Smooth muscle cell (in vitro differentiated cells): ENCODE results near the gene OAS3. TPM values are rescaled to one million over a fixed set of nuclear protein-coding genes. Genes with fewer than 3 reads are reported as not detected.

Experiments used
- DNase-seq: peaks from one replicate; lab custom pipeline; 2025; ENCODE audit not compliant: unreplicated experiment; lab: John Stamatoyannopoulos, UW
- H2AFZ ChIP-seq: fragments of 200-600 bp; sonication (generic); 2 replicates; pipeline ENCODE4 v1.6.0; 2016; ENCODE audit warnings: antibody characterized with exemption, low read depth, mild to moderate bottlenecking
- H3F3A ChIP-seq: fragments of 200-600 bp; sonication (generic); 2 replicates; pipeline ENCODE4 v1.6.0; 2017; ENCODE audit warnings: antibody characterized with exemption, low read depth
- H3K27ac ChIP-seq: fragments of 200-600 bp; sonication (generic); 2 replicates; pipeline ENCODE4 v1.5.1; 2016; ENCODE audit warnings: low read depth, mild to moderate bottlenecking
- H3K27me3 ChIP-seq: fragments of 200-600 bp; sonication (generic); 2 replicates; pipeline ENCODE4 v1.6.1; 2016; ENCODE audit warnings: low read depth, mild to moderate bottlenecking
- H3K36me3 ChIP-seq: fragments of 200-600 bp; sonication (generic); 2 replicates; pipeline ENCODE4 v1.5.1; 2016; ENCODE audit warnings: low read depth
- H3K4me1 ChIP-seq: fragments of 200-600 bp; sonication (generic); 2 replicates; pipeline ENCODE4 v1.5.1; 2016; ENCODE audit warnings: low read depth
- H3K4me2 ChIP-seq: fragments of 200-600 bp; sonication (generic); 2 replicates; pipeline ENCODE4 v1.6.0; 2016; ENCODE audit warnings: mild to moderate bottlenecking
- H3K4me3 ChIP-seq: fragments of 200-600 bp; sonication (generic); 2 replicates; pipeline ENCODE4 v1.5.1; 2016; ENCODE audit warnings: mild to moderate bottlenecking
- H3K79me2 ChIP-seq: fragments of 200-600 bp; sonication (generic); 2 replicates; pipeline ENCODE4 v1.6.0; 2016; ENCODE audit warnings: low read depth, mild to moderate bottlenecking
- H3K9ac ChIP-seq: fragments of 200-600 bp; sonication (generic); 2 replicates; pipeline ENCODE4 v1.6.0; 2016; ENCODE audit warnings: low read depth
- H3K9me3 ChIP-seq: fragments of 200-600 bp; sonication (generic); replicated peaks from 2 replicates; pipeline ENCODE4 v1.5.1; 2016; ENCODE audit warnings: low read depth
- H4K20me1 ChIP-seq: fragments of 200-600 bp; sonication (generic); 2 replicates; pipeline ENCODE4 v1.6.0; 2016; ENCODE audit warnings: low read depth
- WGBS: methylation state at CpG from one replicate; pipeline ENCODE4 v1.1.7; 2016; ENCODE audit warnings: low lambda C conversion rate; 5-methylcytosine and 5-hydroxymethylcytosine counted together
- polyA plus RNA-seq: library from polyadenylated mRNA; unstranded; fragments of >200 nt; fragmentation: Nextera tagmentation; extraction: Ambion mirVana; gene quantifications from 2 replicates; pipeline ENCODE4 v1.2.1, GENCODE V29; 2016
- total RNA-seq: library from RNA; depleted of rRNA; stranded (reverse); fragments of >200 nt; gene quantifications from 2 replicates; pipeline ENCODE4 v1.2.3, GENCODE V29; 2014
- TF ChIP-seq, protein P1 (sequence below): fragments of 200-600 bp; sonication (generic); IDR thresholded peaks from 2 replicates; pipeline ENCODE4 v1.5.1; 2017; ENCODE audit warnings: borderline replicate concordance, mild to moderate bottlenecking, antibody characterized with exemption; ENCODE audit not compliant: insufficient read depth, poor library complexity, severe bottlenecking

The OAS3 gene
- total and polyA plus RNA-seq, 2 experiments from 2014 or later = 1.1 TPM; not detected in 1

DNA sequence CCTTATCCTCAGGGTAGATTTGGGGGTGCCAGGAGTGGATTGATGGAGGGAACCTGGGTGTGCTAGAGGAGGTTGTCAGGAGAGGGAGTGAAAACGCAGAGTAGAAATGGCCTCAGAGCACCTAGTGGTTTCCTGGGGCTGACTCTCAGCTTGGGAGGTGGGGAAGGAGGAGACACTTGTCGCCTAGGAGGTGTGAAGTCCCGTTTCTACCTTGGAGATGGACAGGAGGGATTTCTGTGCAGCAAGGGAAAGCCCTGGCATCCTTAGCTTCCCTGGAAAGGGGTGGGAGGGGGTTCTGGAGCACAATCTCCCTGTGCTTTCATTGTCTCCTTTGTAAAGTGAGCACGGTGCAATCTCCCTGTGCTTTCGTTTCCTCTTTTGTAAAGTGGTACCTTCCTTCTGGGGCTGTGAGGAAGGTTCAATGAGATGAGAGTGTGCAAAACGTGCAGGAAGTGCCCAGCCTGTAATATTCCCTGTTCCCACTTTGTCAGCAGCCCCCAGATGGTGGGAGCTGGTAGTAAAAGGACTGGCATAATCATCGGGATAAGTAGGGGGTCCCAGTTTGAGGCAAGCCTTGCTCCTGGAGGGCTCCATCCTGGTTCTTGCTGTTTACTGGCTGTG is 1.6 kb downstream of the OAS3 start:
- H3K4me1 ChIP-seq = no peaks in the 10 kb centered on the region
- H3K4me2 ChIP-seq = no peak overlapping the region
- peaks cover 35% of the 10 kb centered on the region for H3K27me3 ChIP-seq
- H2AFZ ChIP-seq = no peak overlapping the region
- DNase-seq = no peak
- H3K27ac ChIP-seq = no peak overlapping the region
- no peaks in the 10 kb centered on the region for H4K20me1 ChIP-seq
- 75% methylated on average over 7 of the region's 7 CpGs for WGBS
- H3K9ac ChIP-seq = no peak overlapping the region
- H3K9me3 ChIP-seq = no peaks in the 10 kb centered on the region
- H3F3A ChIP-seq = no peaks in the 10 kb centered on the region
- H3K79me2 ChIP-seq = no peaks in the 10 kb centered on the region
- H3K36me3 ChIP-seq = no peaks in the 10 kb centered on the region
- no peak overlapping the region for H3K4me3 ChIP-seq
- TF ChIP-seq, protein P1, sequence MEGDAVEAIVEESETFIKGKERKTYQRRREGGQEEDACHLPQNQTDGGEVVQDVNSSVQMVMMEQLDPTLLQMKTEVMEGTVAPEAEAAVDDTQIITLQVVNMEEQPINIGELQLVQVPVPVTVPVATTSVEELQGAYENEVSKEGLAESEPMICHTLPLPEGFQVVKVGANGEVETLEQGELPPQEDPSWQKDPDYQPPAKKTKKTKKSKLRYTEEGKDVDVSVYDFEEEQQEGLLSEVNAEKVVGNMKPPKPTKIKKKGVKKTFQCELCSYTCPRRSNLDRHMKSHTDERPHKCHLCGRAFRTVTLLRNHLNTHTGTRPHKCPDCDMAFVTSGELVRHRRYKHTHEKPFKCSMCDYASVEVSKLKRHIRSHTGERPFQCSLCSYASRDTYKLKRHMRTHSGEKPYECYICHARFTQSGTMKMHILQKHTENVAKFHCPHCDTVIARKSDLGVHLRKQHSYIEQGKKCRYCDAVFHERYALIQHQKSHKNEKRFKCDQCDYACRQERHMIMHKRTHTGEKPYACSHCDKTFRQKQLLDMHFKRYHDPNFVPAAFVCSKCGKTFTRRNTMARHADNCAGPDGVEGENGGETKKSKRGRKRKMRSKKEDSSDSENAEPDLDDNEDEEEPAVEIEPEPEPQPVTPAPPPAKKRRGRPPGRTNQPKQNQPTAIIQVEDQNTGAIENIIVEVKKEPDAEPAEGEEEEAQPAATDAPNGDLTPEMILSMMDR = no peak

DNA sequence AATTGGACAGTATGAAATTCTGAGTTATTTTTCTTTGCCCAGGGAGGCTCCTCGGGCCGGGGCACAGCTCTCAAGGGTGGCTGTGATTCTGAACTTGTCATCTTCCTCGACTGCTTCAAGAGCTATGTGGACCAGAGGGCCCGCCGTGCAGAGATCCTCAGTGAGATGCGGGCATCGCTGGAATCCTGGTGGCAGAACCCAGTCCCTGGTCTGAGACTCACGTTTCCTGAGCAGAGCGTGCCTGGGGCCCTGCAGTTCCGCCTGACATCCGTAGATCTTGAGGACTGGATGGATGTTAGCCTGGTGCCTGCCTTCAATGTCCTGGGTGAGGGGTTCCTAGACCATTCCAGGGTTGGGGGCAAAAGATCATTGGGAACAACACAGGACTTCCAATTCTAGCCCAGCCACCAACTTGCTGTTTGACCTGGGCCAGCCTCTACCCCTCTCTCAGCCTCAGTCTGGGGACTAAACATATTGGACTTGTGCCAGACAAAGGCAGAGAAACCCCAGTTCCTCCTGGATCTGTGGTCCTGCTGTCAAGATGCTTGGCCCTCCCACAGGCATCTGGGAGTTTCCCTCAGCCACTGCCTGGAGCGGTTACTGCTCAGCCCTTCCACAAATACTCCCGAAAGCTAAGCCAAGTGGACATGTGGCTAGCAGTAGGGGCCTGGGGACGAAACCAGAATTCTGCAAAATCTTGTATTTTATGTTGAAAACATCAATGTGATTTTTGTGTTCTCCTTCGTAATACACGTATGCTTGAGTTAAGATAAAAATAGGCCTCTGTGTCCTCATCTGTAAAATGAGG is 3.5 kb downstream of the OAS3 start:
- Histone ChIP-seq H3K27ac (no peak overlapping the region), H3K36me3 (no peaks in the 10 kb centered on the region), H3K9ac (no peak overlapping the region), H3K4me3 (no peak overlapping the region), H4K20me1 (no peaks in the 10 kb centered on the region), H3F3A (no peaks in the 10 kb centered on the region), H3K4me1 (no peaks in the 10 kb centered on the region), H3K4me2 (no peak overlapping the region), H3K79me2 (no peaks in the 10 kb centered on the region), H2AFZ (no peak overlapping the region), H3K27me3 (peaks cover 33% of the 10 kb centered on the region), H3K9me3 (no peaks in the 10 kb centered on the region)
- TF ChIP-seq, protein P1 = no peak
- no peak for DNase-seq
- 88% methylated on average over 16 of the region's 16 CpGs for WGBS

DNA sequence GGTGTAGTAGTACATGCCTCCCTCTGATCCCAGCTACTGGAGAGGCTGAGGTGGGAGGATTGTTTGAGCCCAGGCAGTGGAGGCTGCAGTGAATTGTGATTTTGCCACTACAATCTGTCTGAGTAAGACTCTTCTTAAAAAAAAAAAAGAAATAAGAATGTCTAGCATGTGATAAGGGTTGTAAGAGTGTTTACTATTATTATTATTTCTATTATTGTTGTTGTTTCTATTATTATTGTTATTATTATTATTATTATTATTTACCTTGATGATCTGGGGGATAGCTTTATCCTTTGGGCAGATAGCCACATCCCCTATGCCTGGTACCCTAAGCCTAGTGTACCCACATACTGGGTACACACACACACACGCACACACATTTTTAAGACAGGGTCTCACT is 4.3 kb downstream of the OAS3 start:
- 89% methylated on average over 1 of the region's 1 CpG for WGBS
- no peak overlapping the region for H3K4me2 ChIP-seq
- H3K4me1 ChIP-seq = no peaks in the 10 kb centered on the region

More for the DNA sequence above, 4.3 kb downstream of the OAS3 start:
- H3K27me3 ChIP-seq = peaks cover 25% of the 10 kb centered on the region
- DNase-seq = no peak
- H3K79me2 ChIP-seq = no peaks in the 10 kb centered on the region
- H3F3A ChIP-seq = no peaks in the 10 kb centered on the region
- H3K4me3 ChIP-seq = no peak overlapping the region
- no peak overlapping the region for H3K9ac ChIP-seq
- H2AFZ ChIP-seq = no peak overlapping the region
- no peaks in the 10 kb centered on the region for H3K9me3 ChIP-seq
- H3K36me3 ChIP-seq = no peaks in the 10 kb centered on the region
- H3K27ac ChIP-seq = no peak overlapping the region
- H4K20me1 ChIP-seq = no peaks in the 10 kb centered on the region
- TF ChIP-seq, protein P1 = no peak
